Psoas muscle (tissue), 8 donors: Measurements from ENCODE around the gene TSPAN7. TPM values are rescaled to one million over a fixed set of nuclear protein-coding genes. Genes with fewer than 3 reads are reported as not detected.
A peak's percentile ranks its signal among the peaks of the same experiment; 100 is the strongest.

Source experiments
- ATAC-seq, 4 donors: fragments of 200-7000 bp; cut with Tn5 transposase; one replicate each; pipeline ENCODE4 v1.9.1; 2020; ENCODE audit warnings: moderate library complexity in 3 of 4, mild to moderate bottlenecking in 2 of 4
- DNase-seq, 2 donors: peaks; one replicate each; pipeline ENCODE4 v3.0.0-alpha.2; 2020
- H3K27ac ChIP-seq: fragments of 200-600 bp; one replicate; pipeline ENCODE4 v1.8.0; 2022
- H3K27me3 ChIP-seq, 3 donors: fragments of 200-600 bp in 1 of 3; one replicate each; pipeline versions ENCODE4 v1.6.1 to v1.8.0; 2013 to 2022; ENCODE audit warnings: low read length in 2 of 3, mild to moderate bottlenecking in 2 of 3, moderate library complexity in 1 of 3; ENCODE audit not compliant: insufficient read depth in 3 of 3
- H3K36me3 ChIP-seq, 2 donors: fragments of 200-600 bp in 1 of 2; one replicate each; pipeline versions ENCODE4 v1.6.1 to v1.8.0; 2013 to 2022; ENCODE audit warnings: low read depth in 1 of 2, mild to moderate bottlenecking in 1 of 2, moderate library complexity in 1 of 2; ENCODE audit not compliant: insufficient read depth in 1 of 2
- H3K4me1 ChIP-seq: fragments of 200-600 bp; one replicate; pipeline ENCODE4 v1.8.0; 2022
- H3K4me3 ChIP-seq: fragments of 200-600 bp; one replicate; pipeline ENCODE4 v1.8.0; 2022; ENCODE audit warnings: mild to moderate bottlenecking
- H3K9me3 ChIP-seq: fragments of 200-600 bp; one replicate; pipeline ENCODE4 v1.8.0; 2022
- CTCF ChIP-seq: fragments of 200-600 bp; IDR thresholded peaks from one replicate; pipeline ENCODE4 v1.8.0; 2022; ENCODE audit warnings: antibody characterized with exemption
- WGBS, 3 donors: extraction: QIAGEN DNeasy Blood & Tissue Kit; methylation state at CpG; one replicate each; pipeline versions ENCODE4 v1.1.6 to v1.1.7; 2013; 5-methylcytosine and 5-hydroxymethylcytosine counted together
- intact Hi-C, 2 donors: fragments of 100-400 bp; cut with DNase I; formaldehyde crosslinking; loops; one replicate each; pipeline versions ENCODE4 v1.11.0 to v1.14.2; 2022
- polyA plus RNA-seq, 3 donors: library from polyadenylated mRNA; stranded (reverse); fragments of 200-250 nt; gene quantifications; one replicate each; pipeline ENCODE4 v1.2.3, GENCODE V29; 2013
- total RNA-seq, 4 donors: library from RNA; stranded (reverse); fragmentation: NEBNext Ultra II Directional in 2 of 4; extraction: Animal tissue kit (Norgen Biotek cat#: 25700) in 2 of 4; gene quantifications; one replicate each; pipeline versions ENCODE4 v1.2.1 to v1.2.4, GENCODE V29; 2021 to 2023
- donor health status: healthy with polysubstance abuse.
- donor health status: DM: no; HTN: no; CAD: no; lungs with moderate emphysema.
- donor health status: Bipolar disorder and iron deficiency.
- donor health status: healthy.
- donor health status: DM: yes; HTN: yes; CAD: no.
- donor health status: DM: no; HTN: no; CAD: no.
- donor health status: DM: no; HTN: no; CAD: no.
- donor health status: DM: yes; HTN: yes; CAD: no.

TSPAN7 gene
- total and polyA plus RNA-seq, 7 donors = 65.2 to 234 (median 136) TPM

GRCh38 chrX:38669428-38669827 lies 108.1 kb downstream of the TSPAN7 start:
- ATAC-seq (no peak), DNase-seq (no peak)
- H3K9me3 ChIP-seq = no peaks in the 10 kb centered on the region
- no peak overlapping the region for H3K27ac ChIP-seq
- H3K4me3 ChIP-seq = no peak overlapping the region
- no peaks in the 10 kb centered on the region for H3K4me1 ChIP-seq
- peaks cover 0 to 8% (median 0%) of the 10 kb centered on the region in 3 donors for H3K27me3 ChIP-seq
- no peak for TF ChIP-seq CTCF
- H3K36me3 ChIP-seq = peaks cover 0 to 38% of the 10 kb centered on the region in 2 donors
- WGBS, 3 donors = 17 to 40% (median 25%) methylated on average over 4 of the region's 4 CpGs
- intact Hi-C loops = no loop called here

- H3K27me3 ChIP-seq = peaks cover 0 to 6% (median 0%) of the 10 kb centered on the region in 3 donors
- ATAC-seq = no peak
- H3K27ac ChIP-seq = no peak overlapping the region
- no peak for DNase-seq
- intact Hi-C loops = no loop called here
- 85 to 95% (median 93%) methylated on average over 3 of the region's 3 CpGs for WGBS, 3 donors
- H3K4me1 ChIP-seq = no peaks in the 10 kb centered on the region
- no peaks in the 10 kb centered on the region for H3K9me3 ChIP-seq
- no peak for TF ChIP-seq CTCF
- H3K4me3 ChIP-seq = no peak overlapping the region
- H3K36me3 ChIP-seq = peaks cover 0 to 46% of the 10 kb centered on the region in 2 donors
These were observed 111.3 kb downstream of the TSPAN7 start for GRCh38 chrX:38672646-38673045.

- no peak for TF ChIP-seq CTCF
These were observed 114.5 kb downstream of the TSPAN7 start for GRCh38 chrX:38675856-38676255.

GRCh38 chrX:38678183-38678582 lies 116.8 kb downstream of the TSPAN7 start:
- DNase-seq (no peak), ATAC-seq (peak in 2 of 4 donors; percentile 35 to 45)
- intact Hi-C loops = no loop called here
- H3K36me3 ChIP-seq = peaks cover 0 to 53% of the 10 kb centered on the region in 2 donors
- no peaks in the 10 kb centered on the region for H3K4me1 ChIP-seq
- H3K9me3 ChIP-seq = no peaks in the 10 kb centered on the region
- no peak overlapping the region for H3K27ac ChIP-seq
- 63 to 76% (median 65%) methylated on average over 4 of the region's 4 CpGs for WGBS, 3 donors
- no peak for TF ChIP-seq CTCF
- peaks cover 0 to 11% (median 0%) of the 10 kb centered on the region in 3 donors for H3K27me3 ChIP-seq
- no peak overlapping the region for H3K4me3 ChIP-seq

More at GRCh38 chrX:38675856-38676255, 114.5 kb downstream of the TSPAN7 start:
- intact Hi-C loops = no loop called here
- H3K36me3 ChIP-seq = peaks cover 0 to 50% of the 10 kb centered on the region in 2 donors
- H3K9me3 ChIP-seq = no peaks in the 10 kb centered on the region
- H3K27me3 ChIP-seq = peaks cover 0 to 11% (median 0%) of the 10 kb centered on the region in 3 donors
- H3K27ac ChIP-seq = no peak overlapping the region
- DNase-seq (no peak), ATAC-seq (no peak)
- 84 to 91% (median 90%) methylated on average over 3 of the region's 3 CpGs for WGBS, 3 donors
- no peak overlapping the region for H3K4me3 ChIP-seq
- H3K4me1 ChIP-seq = no peaks in the 10 kb centered on the region

- H3K4me3 ChIP-seq = no peak overlapping the region
- no peak for DNase-seq
- 73 to 97% (median 83%) methylated on average over 2 of the region's 2 CpGs for WGBS, 3 donors
- peaks cover 0 to 58% of the 10 kb centered on the region in 2 donors for H3K36me3 ChIP-seq
- peaks cover 0 to 9% (median 0%) of the 10 kb centered on the region in 3 donors for H3K27me3 ChIP-seq
- H3K4me1 ChIP-seq = no peaks in the 10 kb centered on the region
- H3K27ac ChIP-seq = no peak overlapping the region
- H3K9me3 ChIP-seq = no peaks in the 10 kb centered on the region
- intact Hi-C loops = no loop called here
- TF ChIP-seq CTCF = no peak
- no peak for ATAC-seq
These were observed 117.5 kb downstream of the TSPAN7 start for GRCh38 chrX:38678821-38679220.
